ENCODE results near the gene EVI5L.

The EVI5L gene

DNA sequence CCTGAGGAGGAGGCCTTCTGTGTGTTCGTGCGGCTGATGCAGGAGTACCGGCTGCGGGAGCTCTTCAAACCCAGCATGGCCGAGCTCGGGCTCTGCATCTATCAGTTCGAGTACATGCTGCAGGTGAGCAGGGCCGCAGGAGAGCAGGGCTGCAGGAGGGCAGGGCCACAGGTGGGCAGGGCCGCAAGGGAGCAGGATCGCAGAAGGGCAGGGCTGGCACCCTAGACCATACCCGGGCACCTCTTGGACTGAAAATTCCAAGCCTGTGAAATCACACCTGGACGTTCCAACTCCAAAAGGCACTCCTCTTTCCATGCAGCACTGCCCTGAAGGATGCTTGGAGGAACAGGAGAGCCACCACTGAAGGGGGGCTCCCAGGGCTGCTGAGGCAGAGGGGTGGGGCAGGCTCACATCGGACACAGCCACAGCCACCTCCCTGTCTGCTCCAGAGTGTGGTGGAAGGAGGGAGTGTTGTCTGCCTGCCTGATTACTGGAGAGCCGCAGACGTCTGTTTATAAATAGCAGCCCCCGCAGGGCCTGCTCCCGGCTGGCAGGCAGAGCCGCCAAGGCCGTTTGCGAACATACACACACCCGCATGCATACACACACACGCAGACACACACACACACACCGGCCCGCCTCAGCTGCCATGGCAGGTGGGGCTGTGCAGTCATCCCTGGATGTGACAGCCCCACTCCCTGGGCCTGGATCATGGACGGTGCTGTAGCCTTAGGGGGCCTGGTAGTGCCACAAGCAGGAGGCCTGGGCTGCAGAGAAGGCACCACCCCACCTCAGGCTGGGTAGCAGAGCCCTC lies 20.2 kb downstream of the EVI5L start:
- H3K4me3 ChIP-seq (ENCODE audit: low read depth, low read length): no peak overlapping the region
- no peaks in the 10 kb centered on the region for H3K4me1 ChIP-seq
- no peaks in the 10 kb centered on the region for H3K9me3 ChIP-seq
- H3K27me3 ChIP-seq: no peaks in the 10 kb centered on the region; the same call in 1 of the 2 replicates
- TF ChIP-seq, protein P1, sequence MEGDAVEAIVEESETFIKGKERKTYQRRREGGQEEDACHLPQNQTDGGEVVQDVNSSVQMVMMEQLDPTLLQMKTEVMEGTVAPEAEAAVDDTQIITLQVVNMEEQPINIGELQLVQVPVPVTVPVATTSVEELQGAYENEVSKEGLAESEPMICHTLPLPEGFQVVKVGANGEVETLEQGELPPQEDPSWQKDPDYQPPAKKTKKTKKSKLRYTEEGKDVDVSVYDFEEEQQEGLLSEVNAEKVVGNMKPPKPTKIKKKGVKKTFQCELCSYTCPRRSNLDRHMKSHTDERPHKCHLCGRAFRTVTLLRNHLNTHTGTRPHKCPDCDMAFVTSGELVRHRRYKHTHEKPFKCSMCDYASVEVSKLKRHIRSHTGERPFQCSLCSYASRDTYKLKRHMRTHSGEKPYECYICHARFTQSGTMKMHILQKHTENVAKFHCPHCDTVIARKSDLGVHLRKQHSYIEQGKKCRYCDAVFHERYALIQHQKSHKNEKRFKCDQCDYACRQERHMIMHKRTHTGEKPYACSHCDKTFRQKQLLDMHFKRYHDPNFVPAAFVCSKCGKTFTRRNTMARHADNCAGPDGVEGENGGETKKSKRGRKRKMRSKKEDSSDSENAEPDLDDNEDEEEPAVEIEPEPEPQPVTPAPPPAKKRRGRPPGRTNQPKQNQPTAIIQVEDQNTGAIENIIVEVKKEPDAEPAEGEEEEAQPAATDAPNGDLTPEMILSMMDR (IDR thresholded peaks at IDR 0.05; ENCODE audit: low read depth, low read length): no peak
- DNase-seq: peak; percentile 43
- no peaks in the 10 kb centered on the region for H3K36me3 ChIP-seq

DNA sequence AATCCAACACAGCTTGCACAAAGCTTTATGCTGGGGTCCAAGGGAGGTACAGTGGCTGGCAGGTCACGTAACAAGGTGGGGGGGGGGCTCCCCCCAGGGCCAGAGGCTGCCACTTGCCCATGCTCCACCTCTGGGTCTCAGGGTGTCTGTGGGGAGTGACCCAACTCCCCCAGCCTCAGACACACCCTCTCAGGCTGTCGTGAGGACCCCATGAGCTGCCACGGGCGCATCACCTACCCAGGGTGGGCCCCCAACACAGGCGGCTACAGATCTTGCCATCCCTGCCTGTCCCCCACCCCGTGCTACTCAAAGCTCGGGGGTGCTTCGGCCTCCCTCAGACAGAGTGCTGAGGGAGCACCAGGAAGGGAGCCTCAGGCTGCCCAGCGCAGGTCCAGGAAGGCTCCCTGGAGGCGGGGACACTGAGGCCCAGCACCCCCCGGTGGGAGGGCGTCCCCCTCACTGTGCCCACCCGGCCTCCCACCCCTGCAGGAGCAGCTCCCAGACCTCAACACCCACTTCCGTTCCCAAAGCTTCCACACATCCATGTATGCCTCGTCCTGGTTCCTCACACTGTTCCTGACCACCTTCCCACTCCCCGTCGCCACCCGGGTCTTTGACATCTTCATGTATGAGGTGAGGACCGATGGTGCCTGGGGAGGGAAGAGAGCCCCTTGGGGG lies 21.1 kb downstream of the EVI5L start:
- Histone ChIP-seq H3K27me3 (no peaks in the 10 kb centered on the region; the same call in 1 of the 2 replicates), H3K9me3 (no peaks in the 10 kb centered on the region), H3K36me3 (no peaks in the 10 kb centered on the region), H3K4me1 (no peaks in the 10 kb centered on the region), H3K4me3 (ENCODE audit: low read depth, low read length) (no peak overlapping the region)
- TF ChIP-seq, protein P1 (IDR thresholded peaks at IDR 0.05; ENCODE audit: low read depth, low read length): no peak
- no peak for DNase-seq

DNA sequence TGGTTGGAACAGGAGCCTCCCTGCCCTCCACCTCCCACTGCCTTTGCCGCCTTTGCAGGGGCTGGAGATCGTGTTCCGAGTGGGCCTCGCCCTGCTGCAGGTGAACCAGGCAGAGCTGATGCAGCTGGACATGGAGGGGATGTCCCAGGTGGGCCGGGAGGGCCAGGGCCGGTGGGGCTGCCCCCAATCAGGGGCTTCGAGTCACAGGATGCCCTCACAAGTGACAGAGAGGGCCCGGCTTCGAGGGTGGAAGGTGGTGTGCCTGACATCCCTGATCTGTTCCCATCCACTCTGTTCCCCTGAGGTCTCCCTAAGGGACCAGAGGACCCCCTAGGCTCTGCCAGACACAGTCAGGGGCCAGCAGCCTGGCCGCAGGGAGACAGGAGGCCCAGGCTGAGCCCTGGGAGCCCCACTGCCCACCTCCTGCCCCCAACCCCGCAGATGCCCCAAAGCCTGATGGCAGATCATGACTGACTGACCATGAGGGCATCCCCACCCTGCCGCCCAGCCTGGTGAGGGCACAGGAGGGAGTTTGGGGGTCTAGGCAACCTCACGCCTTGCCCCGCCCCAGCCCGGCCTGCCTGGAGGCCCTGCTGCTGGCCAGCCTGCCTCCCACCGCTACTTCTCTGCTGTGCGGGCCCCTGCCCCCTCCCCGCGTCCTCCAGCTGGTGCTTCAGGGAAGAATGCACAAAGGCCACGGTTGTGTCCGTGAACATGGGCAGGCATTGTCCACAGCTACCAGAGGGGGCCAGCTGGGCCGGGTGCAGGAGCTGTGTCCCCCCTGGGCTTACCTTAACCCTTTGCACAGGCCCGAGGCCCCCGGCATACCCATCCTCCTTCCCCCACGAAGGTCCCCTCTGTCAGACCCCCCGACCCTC lies 21.8 kb downstream of the EVI5L start:
- no peaks in the 10 kb centered on the region for H3K36me3 ChIP-seq
- H3K9me3 ChIP-seq: no peaks in the 10 kb centered on the region
- no peak for DNase-seq
- H3K27me3 ChIP-seq: no peaks in the 10 kb centered on the region; the same call in 1 of the 2 replicates
- TF ChIP-seq, protein P1 (IDR thresholded peaks at IDR 0.05; ENCODE audit: low read depth, low read length): no peak
- H3K4me1 ChIP-seq: no peaks in the 10 kb centered on the region
- H3K4me3 ChIP-seq (ENCODE audit: low read depth, low read length): no peak overlapping the region

DNA sequence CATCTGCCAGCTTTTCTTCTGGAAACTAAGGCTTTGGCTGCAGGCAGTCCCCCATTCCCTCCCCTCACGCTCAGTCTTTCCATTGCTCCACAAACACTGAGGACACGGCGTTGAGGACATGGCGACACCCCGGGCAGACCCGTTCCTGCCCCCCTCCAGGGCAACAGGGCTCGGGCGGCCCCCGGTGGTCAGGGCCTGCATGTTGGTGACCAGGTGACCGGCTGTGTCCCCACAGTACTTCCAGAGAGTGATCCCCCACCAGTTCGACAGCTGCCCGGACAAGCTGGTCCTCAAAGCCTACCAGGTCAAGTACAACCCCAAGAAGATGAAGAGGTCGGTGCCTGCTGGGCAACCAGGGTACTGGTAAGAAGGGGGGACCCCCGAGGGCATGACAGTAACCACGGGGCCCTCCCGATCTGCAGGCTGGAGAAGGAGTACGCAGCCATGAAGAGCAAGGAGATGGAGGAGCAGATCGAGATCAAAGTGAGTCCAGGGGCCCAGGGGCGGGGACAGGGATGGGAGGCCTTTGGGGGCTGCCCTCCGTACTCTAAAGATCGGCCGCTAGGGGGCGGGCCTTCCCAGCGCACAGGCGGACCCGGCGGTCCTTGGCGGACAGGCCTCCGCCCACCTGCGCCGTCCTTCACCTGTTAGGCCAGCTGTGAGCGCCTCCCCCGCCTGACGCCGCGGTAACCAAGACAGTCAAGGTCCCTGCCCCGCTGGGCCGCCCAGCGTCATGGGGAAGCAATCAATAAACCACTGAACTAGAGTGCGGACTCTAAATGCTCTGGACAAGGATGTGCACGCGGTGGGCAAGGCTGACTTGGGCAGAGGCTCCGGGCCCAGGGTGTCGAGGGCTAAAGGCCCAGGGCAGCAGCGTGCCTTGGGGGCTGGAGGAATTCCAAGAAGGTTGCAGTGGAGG lies 23.1 kb downstream of the EVI5L start:
- H3K36me3 ChIP-seq: no peaks in the 10 kb centered on the region

DNA sequence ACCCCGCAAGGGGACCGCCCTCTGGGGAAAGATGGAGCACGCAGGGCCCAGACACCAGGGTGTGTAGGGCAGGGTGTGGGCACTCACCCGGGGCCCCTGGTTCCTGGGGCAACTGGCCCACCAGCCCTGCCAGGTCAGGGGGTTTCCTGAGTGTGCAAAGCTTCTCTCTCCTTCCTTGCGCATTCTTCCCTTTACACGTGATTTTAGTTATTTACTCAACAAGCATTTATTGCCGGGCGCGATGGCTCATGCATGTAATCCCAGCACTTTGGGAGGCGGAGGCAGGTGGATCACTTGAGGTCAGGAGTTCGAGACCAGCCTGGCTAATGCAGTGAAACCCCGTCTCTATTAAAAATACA lies 23.7 kb downstream of the EVI5L start:
- no peaks in the 10 kb centered on the region; the same call in 1 of the 2 replicates for H3K27me3 ChIP-seq
- H3K4me3 ChIP-seq (ENCODE audit: low read depth, low read length): no peak overlapping the region
- H3K9me3 ChIP-seq: no peaks in the 10 kb centered on the region
- TF ChIP-seq, protein P1 (IDR thresholded peaks at IDR 0.05; ENCODE audit: low read depth, low read length): no peak
- H3K4me1 ChIP-seq: no peaks in the 10 kb centered on the region
- H3K36me3 ChIP-seq: no peaks in the 10 kb centered on the region
- DNase-seq: no peak

More for the DNA sequence above, 23.1 kb downstream of the EVI5L start:
- peak; percentile 81 for DNase-seq
- TF ChIP-seq, protein P1 (IDR thresholded peaks at IDR 0.05; ENCODE audit: low read depth, low read length): peak; percentile 72
- Histone ChIP-seq H3K27me3 (no peaks in the 10 kb centered on the region; the same call in 1 of the 2 replicates), H3K4me1 (no peaks in the 10 kb centered on the region), H3K9me3 (no peaks in the 10 kb centered on the region), H3K4me3 (ENCODE audit: low read depth, low read length) (no peak overlapping the region)
